22Rv1 (cell line): ENCODE data around the gene PCDHGB7.

ENCODE experiments used
- ZFX ChIP-seq: fragments of 450-650 bp; IDR thresholded peaks from 2 replicates; pipeline ENCODE4 v1.6.1; 2017; ENCODE audit warnings: antibody characterized with exemption, borderline replicate concordance
- TF ChIP-seq, protein P1 (sequence below): fragments of 450-650 bp; IDR thresholded peaks from 2 replicates; pipeline ENCODE4 v1.5.1; 2017; ENCODE audit warnings: mild to moderate bottlenecking

DNA sequence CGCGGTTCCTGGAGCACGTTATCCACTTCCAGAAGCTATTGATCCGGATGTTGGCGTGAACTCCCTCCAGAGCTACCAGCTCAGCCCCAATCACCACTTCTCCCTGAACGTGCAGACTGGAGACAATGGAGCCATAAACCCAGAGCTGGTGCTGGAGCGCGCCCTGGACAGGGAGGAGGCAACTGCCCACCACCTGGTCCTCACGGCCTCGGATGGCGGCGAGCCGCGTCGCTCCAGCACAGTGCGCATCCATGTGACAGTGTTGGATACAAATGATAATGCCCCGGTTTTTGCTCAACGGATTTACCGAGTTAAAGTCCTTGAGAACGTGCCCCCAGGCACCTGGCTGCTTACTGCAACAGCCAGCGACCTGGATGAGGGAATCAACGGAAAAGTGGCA, 14.1 kb upstream of the PCDHGB7 start:
- no peak for TF ChIP-seq ZFX
- TF ChIP-seq, protein P1, sequence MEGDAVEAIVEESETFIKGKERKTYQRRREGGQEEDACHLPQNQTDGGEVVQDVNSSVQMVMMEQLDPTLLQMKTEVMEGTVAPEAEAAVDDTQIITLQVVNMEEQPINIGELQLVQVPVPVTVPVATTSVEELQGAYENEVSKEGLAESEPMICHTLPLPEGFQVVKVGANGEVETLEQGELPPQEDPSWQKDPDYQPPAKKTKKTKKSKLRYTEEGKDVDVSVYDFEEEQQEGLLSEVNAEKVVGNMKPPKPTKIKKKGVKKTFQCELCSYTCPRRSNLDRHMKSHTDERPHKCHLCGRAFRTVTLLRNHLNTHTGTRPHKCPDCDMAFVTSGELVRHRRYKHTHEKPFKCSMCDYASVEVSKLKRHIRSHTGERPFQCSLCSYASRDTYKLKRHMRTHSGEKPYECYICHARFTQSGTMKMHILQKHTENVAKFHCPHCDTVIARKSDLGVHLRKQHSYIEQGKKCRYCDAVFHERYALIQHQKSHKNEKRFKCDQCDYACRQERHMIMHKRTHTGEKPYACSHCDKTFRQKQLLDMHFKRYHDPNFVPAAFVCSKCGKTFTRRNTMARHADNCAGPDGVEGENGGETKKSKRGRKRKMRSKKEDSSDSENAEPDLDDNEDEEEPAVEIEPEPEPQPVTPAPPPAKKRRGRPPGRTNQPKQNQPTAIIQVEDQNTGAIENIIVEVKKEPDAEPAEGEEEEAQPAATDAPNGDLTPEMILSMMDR: no peak
